DND-41 (cell line): ENCODE measurements around the gene ARVCF.

ENCODE experiments used
- EZH2 ChIP-seq: IDR thresholded peaks from 3 replicates; pipeline ENCODE4 v1.6.1; 2012; ENCODE audit warnings: borderline replicate concordance, low read depth, mild to moderate bottlenecking, moderate library complexity, low read length, inconsistent platforms; ENCODE audit not compliant: severe bottlenecking
- TF ChIP-seq, protein P1 (sequence below): IDR thresholded peaks from 2 replicates; pipeline ENCODE4 v1.5.1; 2012; ENCODE audit warnings: borderline replicate concordance, low read length, moderate library complexity, mild to moderate bottlenecking; ENCODE audit not compliant: poor library complexity, severe bottlenecking; ENCODE audit errors: extremely low read depth

DNA sequence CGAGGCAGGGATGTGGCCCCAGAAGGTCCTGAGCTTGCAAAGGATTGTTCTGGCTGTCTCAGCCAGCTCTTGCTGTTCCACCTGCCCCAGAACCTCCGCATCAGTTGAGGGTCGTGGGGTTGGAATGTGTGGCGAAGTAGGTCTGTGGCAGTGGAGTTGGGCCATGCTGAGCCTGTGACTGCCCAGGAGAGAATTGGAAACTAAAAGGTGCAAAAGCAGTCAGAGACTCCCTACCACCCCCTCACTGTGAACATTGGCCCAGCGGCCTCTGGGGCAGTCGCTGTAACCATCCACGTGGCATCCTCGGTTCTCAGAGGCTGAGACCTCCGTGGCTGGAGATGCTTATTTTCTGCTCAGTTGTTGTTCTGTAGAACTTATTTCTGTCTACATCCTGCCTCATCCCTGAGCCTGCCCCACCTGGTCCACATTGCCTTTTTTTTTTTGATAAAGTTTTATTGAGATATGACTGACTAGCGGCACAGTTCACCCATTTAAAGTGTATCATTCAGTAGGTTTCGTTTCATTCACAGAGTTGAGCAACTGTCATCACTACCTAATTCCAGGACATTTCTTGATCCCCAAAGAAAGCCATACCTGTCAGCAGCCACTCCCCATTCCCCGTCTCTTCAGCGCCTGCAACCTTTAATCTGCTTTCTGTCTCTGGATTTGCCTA is 41.1 kb upstream of the ARVCF start:
- no peak for TF ChIP-seq EZH2
- TF ChIP-seq, protein P1, sequence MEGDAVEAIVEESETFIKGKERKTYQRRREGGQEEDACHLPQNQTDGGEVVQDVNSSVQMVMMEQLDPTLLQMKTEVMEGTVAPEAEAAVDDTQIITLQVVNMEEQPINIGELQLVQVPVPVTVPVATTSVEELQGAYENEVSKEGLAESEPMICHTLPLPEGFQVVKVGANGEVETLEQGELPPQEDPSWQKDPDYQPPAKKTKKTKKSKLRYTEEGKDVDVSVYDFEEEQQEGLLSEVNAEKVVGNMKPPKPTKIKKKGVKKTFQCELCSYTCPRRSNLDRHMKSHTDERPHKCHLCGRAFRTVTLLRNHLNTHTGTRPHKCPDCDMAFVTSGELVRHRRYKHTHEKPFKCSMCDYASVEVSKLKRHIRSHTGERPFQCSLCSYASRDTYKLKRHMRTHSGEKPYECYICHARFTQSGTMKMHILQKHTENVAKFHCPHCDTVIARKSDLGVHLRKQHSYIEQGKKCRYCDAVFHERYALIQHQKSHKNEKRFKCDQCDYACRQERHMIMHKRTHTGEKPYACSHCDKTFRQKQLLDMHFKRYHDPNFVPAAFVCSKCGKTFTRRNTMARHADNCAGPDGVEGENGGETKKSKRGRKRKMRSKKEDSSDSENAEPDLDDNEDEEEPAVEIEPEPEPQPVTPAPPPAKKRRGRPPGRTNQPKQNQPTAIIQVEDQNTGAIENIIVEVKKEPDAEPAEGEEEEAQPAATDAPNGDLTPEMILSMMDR = no peak
